ENCODE data around the gene NOC2L. TPM values are rescaled to one million over a fixed set of nuclear protein-coding genes. Genes with fewer than 3 reads are reported as not detected.

The NOC2L gene
- total and polyA plus RNA-seq, 8 donors, result 44.9 to 76.8 (median 55.2) TPM

- H3K4me1 ChIP-seq, result peaks cover 22 to 38% of the 10 kb centered on the region in 2 donors
- H3K36me3 ChIP-seq, result no peaks in the 10 kb centered on the region
- H3K4me3 ChIP-seq, result no peak overlapping the region
- no peak overlapping the region for H3K27ac ChIP-seq
- peaks cover 30 to 100% of the 10 kb centered on the region in 2 donors for H3K27me3 ChIP-seq
- H3K9me3 ChIP-seq, result no peaks in the 10 kb centered on the region
- no peak for ATAC-seq
- intact Hi-C loops (cut with DNase I), result no loop called here
- TF ChIP-seq, protein P1, sequence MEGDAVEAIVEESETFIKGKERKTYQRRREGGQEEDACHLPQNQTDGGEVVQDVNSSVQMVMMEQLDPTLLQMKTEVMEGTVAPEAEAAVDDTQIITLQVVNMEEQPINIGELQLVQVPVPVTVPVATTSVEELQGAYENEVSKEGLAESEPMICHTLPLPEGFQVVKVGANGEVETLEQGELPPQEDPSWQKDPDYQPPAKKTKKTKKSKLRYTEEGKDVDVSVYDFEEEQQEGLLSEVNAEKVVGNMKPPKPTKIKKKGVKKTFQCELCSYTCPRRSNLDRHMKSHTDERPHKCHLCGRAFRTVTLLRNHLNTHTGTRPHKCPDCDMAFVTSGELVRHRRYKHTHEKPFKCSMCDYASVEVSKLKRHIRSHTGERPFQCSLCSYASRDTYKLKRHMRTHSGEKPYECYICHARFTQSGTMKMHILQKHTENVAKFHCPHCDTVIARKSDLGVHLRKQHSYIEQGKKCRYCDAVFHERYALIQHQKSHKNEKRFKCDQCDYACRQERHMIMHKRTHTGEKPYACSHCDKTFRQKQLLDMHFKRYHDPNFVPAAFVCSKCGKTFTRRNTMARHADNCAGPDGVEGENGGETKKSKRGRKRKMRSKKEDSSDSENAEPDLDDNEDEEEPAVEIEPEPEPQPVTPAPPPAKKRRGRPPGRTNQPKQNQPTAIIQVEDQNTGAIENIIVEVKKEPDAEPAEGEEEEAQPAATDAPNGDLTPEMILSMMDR (IDR thresholded peaks at IDR 0.05), result no peak
- no peak for DNase-seq
These were observed 39.0 kb downstream of the NOC2L start for GRCh38 chr1:920010-920409.

DNA sequence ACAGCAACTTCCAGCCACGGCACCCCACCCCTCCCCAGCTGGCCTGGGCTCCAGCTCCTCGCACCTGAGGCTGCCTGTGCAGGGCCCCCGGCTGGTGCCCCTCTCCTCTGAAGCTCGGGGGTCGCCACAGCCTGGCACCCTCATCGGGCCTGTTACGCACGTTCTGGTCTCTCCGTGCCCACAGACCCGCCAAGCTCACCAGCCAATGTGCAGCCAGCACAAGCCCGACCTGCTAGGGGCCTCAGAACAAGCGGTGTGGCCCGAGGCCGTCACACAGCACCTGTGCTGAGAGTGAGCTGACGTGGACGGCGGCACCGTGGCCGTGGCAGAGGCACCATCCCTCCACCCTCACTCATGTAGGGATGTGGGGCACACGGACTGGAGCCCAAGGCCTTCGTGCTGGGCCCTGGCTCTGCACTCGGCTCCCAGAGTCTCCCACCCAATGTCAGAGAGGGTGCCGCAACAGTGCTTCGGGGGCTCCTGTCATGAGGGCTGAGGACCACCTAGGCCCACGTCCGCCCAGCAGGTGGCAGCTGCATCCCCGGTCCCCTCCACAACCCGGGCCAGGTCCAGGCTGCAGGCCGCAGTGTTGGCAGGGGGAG is 39.7 kb downstream of the NOC2L start:
- Histone ChIP-seq H3K27ac (no peak overlapping the region), H3K4me3 (no peak overlapping the region), H3K4me1 (peaks cover 22 to 32% of the 10 kb centered on the region in 2 donors), H3K27me3 (peaks cover 24 to 100% of the 10 kb centered on the region in 2 donors), H3K9me3 (no peaks in the 10 kb centered on the region), H3K36me3 (no peaks in the 10 kb centered on the region)
- intact Hi-C loops (cut with DNase I), result no loop called here
- TF ChIP-seq, protein P1 (IDR thresholded peaks at IDR 0.05), result no peak
- DNase-seq, result peak in 1 of 4 donors; percentile 72
- ATAC-seq, result no peak

DNA sequence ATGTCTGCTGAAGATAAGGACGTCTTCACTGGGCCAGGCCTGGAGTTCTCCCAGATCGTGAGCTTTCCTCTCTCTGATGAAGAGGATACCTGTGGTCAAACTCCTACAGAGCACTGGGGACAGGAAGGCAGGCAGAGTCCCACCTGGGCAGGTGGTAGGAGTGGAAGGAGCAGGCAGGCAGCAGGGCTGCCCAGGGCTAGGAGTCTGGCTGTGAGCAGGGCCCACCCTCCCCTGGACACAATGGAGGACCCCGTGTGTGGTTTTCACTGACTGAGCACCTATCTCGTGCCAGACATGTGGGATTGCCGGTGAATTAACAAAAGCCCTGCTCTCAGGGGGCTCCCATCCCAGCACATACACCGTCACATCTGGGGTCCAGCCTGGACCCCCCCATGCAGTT is 40.2 kb downstream of the NOC2L start:
- DNase-seq (peak in 1 of 4 donors; percentile 23), ATAC-seq (no peak)
- Histone ChIP-seq H3K36me3 (no peaks in the 10 kb centered on the region), H3K27me3 (peaks cover 24 to 100% of the 10 kb centered on the region in 2 donors), H3K4me1 (peaks cover 22 to 27% of the 10 kb centered on the region in 2 donors), H3K27ac (no peak overlapping the region), H3K9me3 (no peaks in the 10 kb centered on the region), H3K4me3 (no peak overlapping the region)
- TF ChIP-seq, protein P1 (IDR thresholded peaks at IDR 0.05), result no peak
- intact Hi-C loops (cut with DNase I), result no loop called here

DNA sequence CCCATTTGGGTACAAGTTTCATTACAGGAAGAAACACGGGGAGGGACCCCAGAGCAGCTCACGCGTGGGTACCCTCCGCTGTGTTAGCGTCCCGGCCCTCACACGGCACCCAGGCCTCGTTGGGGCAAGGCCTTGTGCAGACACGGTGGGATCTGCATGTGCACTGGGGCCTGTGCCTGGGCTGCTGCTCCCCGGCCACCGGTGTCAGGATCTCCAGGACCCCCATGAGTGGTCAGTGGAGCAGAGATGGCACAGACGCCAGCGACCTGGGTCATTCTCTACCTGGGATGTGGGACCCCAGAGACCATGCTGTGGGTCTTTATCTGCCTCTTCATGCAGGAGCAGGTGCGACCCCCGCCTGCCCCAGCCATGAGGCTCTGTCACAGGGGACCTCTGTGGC is 40.7 kb downstream of the NOC2L start:
- H3K9me3 ChIP-seq, result no peaks in the 10 kb centered on the region
- H3K4me3 ChIP-seq, result no peak overlapping the region
- H3K4me1 ChIP-seq, result peaks cover 19 to 22% of the 10 kb centered on the region in 2 donors
- intact Hi-C loops (cut with DNase I), result no loop called here
- no peaks in the 10 kb centered on the region for H3K36me3 ChIP-seq
- no peak for ATAC-seq
- peaks cover 22 to 100% of the 10 kb centered on the region in 2 donors for H3K27me3 ChIP-seq
- DNase-seq, result peak in 1 of 4 donors; percentile 69
- H3K27ac ChIP-seq, result no peak overlapping the region
- TF ChIP-seq, protein P1 (IDR thresholded peaks at IDR 0.05), result no peak

DNA sequence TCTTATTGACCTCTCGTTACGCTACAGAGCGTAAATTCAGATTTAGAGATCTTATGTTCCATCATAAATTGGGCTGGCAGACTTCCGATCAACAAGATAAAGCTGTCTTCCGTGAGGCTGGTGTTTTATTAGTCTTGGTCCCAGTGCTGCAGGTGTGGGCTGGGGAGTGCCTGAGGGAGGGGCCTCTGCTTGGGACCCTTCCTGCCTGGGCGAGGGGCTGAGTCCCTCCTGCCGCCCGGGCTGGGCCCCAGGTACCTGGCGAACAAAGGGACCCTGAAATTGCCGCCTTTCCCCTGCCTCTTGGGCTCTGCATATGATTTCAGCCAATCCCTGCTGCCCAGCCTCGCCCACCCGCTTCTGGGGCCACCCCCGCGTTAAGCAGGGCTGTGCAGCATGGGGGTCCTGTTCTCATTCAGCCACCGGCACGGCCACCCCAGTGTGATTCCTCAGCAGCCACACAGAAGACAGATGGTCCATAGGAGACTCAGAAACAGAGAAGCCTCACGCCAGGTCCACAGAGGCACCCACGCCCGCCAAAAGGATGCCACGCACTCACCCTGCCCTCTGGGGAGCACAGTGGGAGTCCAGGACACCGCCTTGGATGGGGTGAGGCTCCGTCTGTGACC is 41.5 kb downstream of the NOC2L start:
- no peaks in the 10 kb centered on the region for H3K36me3 ChIP-seq
- H3K4me1 ChIP-seq, result peaks cover 12 to 16% of the 10 kb centered on the region in 2 donors
- no peak overlapping the region for H3K4me3 ChIP-seq
- H3K9me3 ChIP-seq, result no peaks in the 10 kb centered on the region
- H3K27ac ChIP-seq, result no peak overlapping the region
- TF ChIP-seq, protein P1 (IDR thresholded peaks at IDR 0.05), result no peak
- intact Hi-C loops (cut with DNase I), result no loop called here
- peak in 1 of 4 donors; percentile 66 for DNase-seq
- H3K27me3 ChIP-seq, result peaks cover 15 to 100% of the 10 kb centered on the region in 2 donors
- no peak for ATAC-seq
